Subcutaneous abdominal adipose tissue (tissue), 5 donors: Measurements from ENCODE around the gene SNRK.
A peak's percentile ranks its signal among the peaks of the same experiment; 100 is the strongest.

Source experiments
- H3K27ac ChIP-seq: one replicate; pipeline ENCODE4 v1.7.0; 2013; ENCODE audit warnings: low read depth, mild to moderate bottlenecking, inconsistent platforms, low read length, moderate library complexity
- H3K27me3 ChIP-seq, 5 donors: one replicate each; pipeline ENCODE4 v1.7.0; 2013; ENCODE audit warnings: low read length in 5 of 5, inconsistent platforms in 1 of 5; ENCODE audit not compliant: control insufficient read depth in 5 of 5, insufficient read depth in 4 of 5
- H3K36me3 ChIP-seq, 5 donors: one replicate each; pipeline ENCODE4 v1.7.0; 2013; ENCODE audit warnings: low read length in 5 of 5; ENCODE audit not compliant: control insufficient read depth in 5 of 5, insufficient read depth in 5 of 5
- H3K4me1 ChIP-seq, 5 donors: one replicate each; pipeline ENCODE4 v1.7.0; 2013; ENCODE audit warnings: low read length in 5 of 5, mild to moderate bottlenecking in 3 of 5, moderate library complexity in 1 of 5; ENCODE audit not compliant: control insufficient read depth in 5 of 5, insufficient read depth in 5 of 5
- H3K4me3 ChIP-seq, 5 donors: one replicate each; pipeline ENCODE4 v1.7.0; 2013; ENCODE audit warnings: low read length in 5 of 5, low read depth in 1 of 5
- H3K9ac ChIP-seq, 5 donors: one replicate each; pipeline ENCODE4 v1.7.0; 2013; ENCODE audit warnings: low read length in 5 of 5, mild to moderate bottlenecking in 4 of 5, moderate library complexity in 3 of 5
- H3K9me3 ChIP-seq, 5 donors: one replicate each; pipeline ENCODE4 v1.7.0; 2013; ENCODE audit warnings: low read length in 5 of 5; ENCODE audit not compliant: control insufficient read depth in 5 of 5
- donor health status: healthy.
- donor health status: healthy.
- donor health status: healthy.
- donor health status: healthy.
- donor health status: healthy.

The SNRK gene

GRCh38 chr3:43361077-43361476, 74.7 kb downstream of the SNRK start:
- Histone ChIP-seq H3K27me3 (peaks cover 0 to 2% (median 0%) of the 10 kb centered on the region in 5 donors), H3K27ac (no peak overlapping the region), H3K9ac (no peak overlapping the region), H3K36me3 (peaks cover 0 to 15% (median 4%) of the 10 kb centered on the region in 5 donors), H3K9me3 (peaks cover 0 to 5% (median 0%) of the 10 kb centered on the region in 5 donors), H3K4me3 (no peak overlapping the region), H3K4me1 (peaks cover 7 to 38% (median 18%) of the 10 kb centered on the region in 5 donors)

- H3K9me3 ChIP-seq = no peaks in the 10 kb centered on the region
- no peak overlapping the region for H3K4me3 ChIP-seq
- peaks cover 0 to 15% (median 4%) of the 10 kb centered on the region in 5 donors for H3K36me3 ChIP-seq
- no peak overlapping the region for H3K9ac ChIP-seq
- H3K4me1 ChIP-seq = peaks cover 13 to 49% (median 29%) of the 10 kb centered on the region in 5 donors
- peaks cover 0 to 2% (median 0%) of the 10 kb centered on the region in 5 donors for H3K27me3 ChIP-seq
- no peak overlapping the region for H3K27ac ChIP-seq
Measured at GRCh38 chr3:43362183-43362582, 75.8 kb downstream of the SNRK start.

- Histone ChIP-seq H3K4me1 (peaks cover 14 to 50% (median 29%) of the 10 kb centered on the region in 5 donors), H3K27me3 (peaks cover 0 to 2% (median 0%) of the 10 kb centered on the region in 5 donors), H3K36me3 (peaks cover 0 to 15% (median 4%) of the 10 kb centered on the region in 5 donors), H3K9me3 (no peaks in the 10 kb centered on the region), H3K4me3 (no peak overlapping the region), H3K9ac (no peak overlapping the region), H3K27ac (no peak overlapping the region)
Measured at GRCh38 chr3:43362961-43363360, 76.6 kb downstream of the SNRK start.

GRCh38 chr3:43363621-43364266, 77.4 kb downstream of the SNRK start:
- H3K27ac ChIP-seq = no peak overlapping the region
- H3K9me3 ChIP-seq = no peaks in the 10 kb centered on the region
- H3K36me3 ChIP-seq = peaks cover 0 to 15% (median 4%) of the 10 kb centered on the region in 5 donors
- H3K27me3 ChIP-seq = peaks cover 0 to 2% (median 0%) of the 10 kb centered on the region in 5 donors
- peak overlapping the region in 1 of 5 donors; percentile 17 for H3K4me3 ChIP-seq
- H3K4me1 ChIP-seq = peaks cover 14 to 50% (median 29%) of the 10 kb centered on the region in 5 donors
- H3K9ac ChIP-seq = peak overlapping the region in 1 of 5 donors; percentile 38

GRCh38 chr3:43364494-43364893, 78.2 kb downstream of the SNRK start:
- peaks cover 0 to 15% (median 4%) of the 10 kb centered on the region in 5 donors for H3K36me3 ChIP-seq
- H3K27ac ChIP-seq = no peak overlapping the region
- no peaks in the 10 kb centered on the region for H3K9me3 ChIP-seq
- no peak overlapping the region for H3K4me3 ChIP-seq
- peaks cover 14 to 50% (median 29%) of the 10 kb centered on the region in 5 donors for H3K4me1 ChIP-seq
- H3K9ac ChIP-seq = no peak overlapping the region
- peaks cover 0 to 2% (median 0%) of the 10 kb centered on the region in 5 donors for H3K27me3 ChIP-seq

- no peak overlapping the region for H3K4me3 ChIP-seq
- H3K27ac ChIP-seq = no peak overlapping the region
- peaks cover 14 to 50% (median 29%) of the 10 kb centered on the region in 5 donors for H3K4me1 ChIP-seq
- H3K27me3 ChIP-seq = peaks cover 0 to 2% (median 0%) of the 10 kb centered on the region in 5 donors
- peaks cover 0 to 15% (median 4%) of the 10 kb centered on the region in 5 donors for H3K36me3 ChIP-seq
- no peaks in the 10 kb centered on the region for H3K9me3 ChIP-seq
- H3K9ac ChIP-seq = no peak overlapping the region
Measured at GRCh38 chr3:43364926-43365325, 78.6 kb downstream of the SNRK start.

- Histone ChIP-seq H3K36me3 (peaks cover 0 to 15% (median 4%) of the 10 kb centered on the region in 5 donors), H3K27me3 (peaks cover 0 to 2% (median 0%) of the 10 kb centered on the region in 5 donors), H3K27ac (no peak overlapping the region), H3K9ac (no peak overlapping the region), H3K9me3 (no peaks in the 10 kb centered on the region), H3K4me3 (no peak overlapping the region), H3K4me1 (peaks cover 14 to 47% (median 29%) of the 10 kb centered on the region in 5 donors)
Measured at GRCh38 chr3:43365601-43366305, 79.4 kb downstream of the SNRK start.

- H3K4me1 ChIP-seq = peaks cover 14 to 43% (median 29%) of the 10 kb centered on the region in 5 donors
- no peaks in the 10 kb centered on the region for H3K9me3 ChIP-seq
- no peak overlapping the region for H3K9ac ChIP-seq
- peaks cover 0 to 2% (median 0%) of the 10 kb centered on the region in 5 donors for H3K27me3 ChIP-seq
- peaks cover 0 to 15% (median 4%) of the 10 kb centered on the region in 5 donors for H3K36me3 ChIP-seq
- no peak overlapping the region for H3K27ac ChIP-seq
- H3K4me3 ChIP-seq = no peak overlapping the region
Measured at GRCh38 chr3:43366481-43366880, 80.1 kb downstream of the SNRK start.

GRCh38 chr3:43366885-43367284, 80.5 kb downstream of the SNRK start:
- Histone ChIP-seq H3K36me3 (peaks cover 0 to 15% (median 4%) of the 10 kb centered on the region in 5 donors), H3K4me1 (peaks cover 14 to 43% (median 29%) of the 10 kb centered on the region in 5 donors), H3K9me3 (no peaks in the 10 kb centered on the region), H3K27ac (no peak overlapping the region), H3K27me3 (peaks cover 0 to 2% (median 0%) of the 10 kb centered on the region in 5 donors), H3K9ac (no peak overlapping the region), H3K4me3 (no peak overlapping the region)
